HUES48 (cell line): Measurements from ENCODE around the gene NKAIN2.

Source experiments
- H3K27ac ChIP-seq: one replicate; pipeline ENCODE4 v1.7.0; 2013; ENCODE audit warnings: low read depth, low read length, inconsistent platforms
- H3K27me3 ChIP-seq: 2 replicates; pipeline ENCODE4 v1.6.1; 2013; ENCODE audit warnings: mild to moderate bottlenecking, low read length; ENCODE audit not compliant: control insufficient read depth, insufficient read depth
- H3K36me3 ChIP-seq: 2 replicates; pipeline ENCODE4 v1.6.1; 2013; ENCODE audit warnings: low read length; ENCODE audit not compliant: control insufficient read depth, insufficient read depth
- H3K4me1 ChIP-seq: 2 replicates; pipeline ENCODE4 v1.6.1; 2013; ENCODE audit warnings: mild to moderate bottlenecking, low read length; ENCODE audit not compliant: control insufficient read depth, insufficient read depth
- H3K4me3 ChIP-seq: 2 replicates; pipeline ENCODE4 v1.5.1; 2013; ENCODE audit warnings: mild to moderate bottlenecking, low read depth, low read length
- H3K9ac ChIP-seq: 2 replicates; pipeline ENCODE4 v1.6.1; 2013; ENCODE audit warnings: mild to moderate bottlenecking, low read depth, low read length, moderate library complexity
- H3K9me3 ChIP-seq: 2 replicates; pipeline ENCODE4 v1.6.1; 2013; ENCODE audit warnings: low read length; ENCODE audit not compliant: control insufficient read depth, insufficient read depth

Gene NKAIN2

DNA sequence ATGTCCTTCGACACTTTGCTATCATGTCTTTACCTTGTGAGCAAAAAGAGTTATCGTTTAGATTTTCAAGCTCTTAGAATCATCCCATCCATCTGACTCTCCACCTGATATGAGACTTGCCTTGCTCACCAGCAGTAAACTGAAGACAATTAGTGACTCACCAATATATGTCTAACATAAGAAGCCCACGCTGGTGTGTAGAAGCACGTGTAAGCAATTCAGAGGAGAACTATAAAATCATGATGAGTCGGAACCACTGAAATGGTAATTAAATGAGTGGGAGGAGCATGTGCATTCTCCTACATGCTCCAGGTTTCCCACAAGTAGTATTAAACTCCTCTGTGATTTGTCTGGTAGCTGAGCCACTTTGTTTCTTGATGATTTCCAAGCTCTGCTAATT lies 977.0 kb downstream of the NKAIN2 start:
- Histone ChIP-seq H3K9ac (no peak overlapping the region), H3K27ac (no peak overlapping the region), H3K9me3 (no peaks in the 10 kb centered on the region), H3K36me3 (no peaks in the 10 kb centered on the region), H3K4me3 (no peak overlapping the region), H3K4me1 (no peaks in the 10 kb centered on the region), H3K27me3 (no peaks in the 10 kb centered on the region)

DNA sequence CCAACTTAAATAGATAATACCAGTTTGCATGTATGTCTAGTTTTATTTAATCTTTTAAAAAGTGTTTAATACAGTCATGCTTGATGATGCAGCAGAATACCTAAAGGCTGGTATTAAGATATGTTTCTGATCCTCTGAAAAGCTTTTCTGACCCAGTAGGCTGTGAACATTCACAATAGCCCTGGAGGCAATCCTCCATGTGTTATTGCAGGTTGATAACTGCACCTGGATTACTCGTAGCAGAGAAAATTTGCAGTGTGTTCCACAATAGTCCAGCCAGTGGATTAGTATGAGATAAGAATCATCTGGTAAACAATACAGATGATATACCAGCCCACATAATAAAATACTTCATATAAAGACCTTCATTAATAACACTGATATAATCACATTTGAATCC lies 979.7 kb downstream of the NKAIN2 start:
- Histone ChIP-seq H3K9ac (no peak overlapping the region), H3K9me3 (no peaks in the 10 kb centered on the region), H3K4me3 (no peak overlapping the region), H3K27ac (no peak overlapping the region), H3K4me1 (no peaks in the 10 kb centered on the region), H3K27me3 (no peaks in the 10 kb centered on the region), H3K36me3 (no peaks in the 10 kb centered on the region)

DNA sequence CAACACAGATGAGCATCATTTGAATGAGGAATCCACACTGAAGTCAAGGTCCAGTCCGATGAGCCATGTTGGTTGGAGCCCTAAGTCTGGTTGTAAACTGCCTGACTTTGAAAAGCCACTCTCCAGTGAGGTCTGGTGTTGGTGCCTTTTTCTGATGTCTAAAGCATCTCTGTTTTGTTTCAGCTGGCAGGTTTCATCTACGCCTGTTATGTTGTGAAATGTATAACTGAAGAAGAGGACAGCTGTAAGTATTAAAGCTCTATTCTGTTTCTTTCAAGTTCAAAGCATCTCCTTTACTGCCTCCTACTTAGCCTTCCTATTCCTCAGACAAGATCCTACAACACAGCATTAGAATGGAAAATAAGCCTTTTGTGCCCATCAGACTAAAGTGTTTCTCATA lies 987.5 kb downstream of the NKAIN2 start:
- no peak overlapping the region for H3K27ac ChIP-seq
- H3K9ac ChIP-seq: no peak overlapping the region
- no peaks in the 10 kb centered on the region for H3K27me3 ChIP-seq
- H3K36me3 ChIP-seq: no peaks in the 10 kb centered on the region
- H3K9me3 ChIP-seq: no peaks in the 10 kb centered on the region
- H3K4me3 ChIP-seq: no peak overlapping the region
- no peaks in the 10 kb centered on the region for H3K4me1 ChIP-seq

DNA sequence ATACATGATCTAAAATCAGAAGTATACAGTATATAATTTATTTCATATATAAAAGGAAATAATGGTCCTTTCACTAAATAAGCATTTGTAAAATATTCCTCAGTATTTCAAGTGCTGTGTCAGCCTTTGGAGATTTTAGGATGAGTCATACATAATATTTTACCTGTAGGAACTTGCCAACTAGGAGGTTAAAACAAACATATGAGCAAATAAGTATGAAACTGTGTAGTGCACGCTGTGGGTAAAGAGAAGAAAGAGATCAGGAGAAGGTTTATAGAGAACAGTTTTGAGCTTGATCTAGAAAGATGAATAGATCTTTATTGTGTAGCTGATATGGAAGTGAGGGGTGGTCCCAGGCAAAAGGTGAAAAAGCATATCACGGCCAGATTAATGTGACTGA lies 988.7 kb downstream of the NKAIN2 start:
- H3K9me3 ChIP-seq: no peaks in the 10 kb centered on the region
- no peaks in the 10 kb centered on the region for H3K4me1 ChIP-seq
- no peak overlapping the region for H3K9ac ChIP-seq
- no peaks in the 10 kb centered on the region for H3K27me3 ChIP-seq
- H3K36me3 ChIP-seq: no peaks in the 10 kb centered on the region
- H3K4me3 ChIP-seq: no peak overlapping the region
- no peak overlapping the region for H3K27ac ChIP-seq

DNA sequence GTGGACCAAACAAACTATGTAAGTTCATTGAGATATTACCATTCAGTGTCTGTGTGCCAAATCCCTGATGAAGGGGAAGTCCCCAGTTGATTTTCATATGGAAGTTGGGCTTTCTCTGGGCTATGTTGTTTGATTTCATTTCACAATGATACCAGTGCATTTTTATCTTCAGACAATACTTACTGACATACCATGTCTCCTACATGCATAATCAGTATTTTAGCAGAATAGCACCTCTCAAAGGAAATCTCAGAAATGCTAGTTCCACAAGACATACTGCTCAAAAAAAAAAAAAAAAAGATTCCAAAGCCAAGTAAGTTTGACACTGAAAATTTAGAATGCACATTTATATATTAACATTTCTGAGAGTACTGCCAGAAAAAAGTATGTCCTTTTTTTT lies 989.7 kb downstream of the NKAIN2 start:
- Histone ChIP-seq H3K36me3 (no peaks in the 10 kb centered on the region), H3K4me1 (no peaks in the 10 kb centered on the region), H3K27ac (no peak overlapping the region), H3K4me3 (no peak overlapping the region), H3K9ac (no peak overlapping the region), H3K27me3 (no peaks in the 10 kb centered on the region), H3K9me3 (no peaks in the 10 kb centered on the region)

DNA sequence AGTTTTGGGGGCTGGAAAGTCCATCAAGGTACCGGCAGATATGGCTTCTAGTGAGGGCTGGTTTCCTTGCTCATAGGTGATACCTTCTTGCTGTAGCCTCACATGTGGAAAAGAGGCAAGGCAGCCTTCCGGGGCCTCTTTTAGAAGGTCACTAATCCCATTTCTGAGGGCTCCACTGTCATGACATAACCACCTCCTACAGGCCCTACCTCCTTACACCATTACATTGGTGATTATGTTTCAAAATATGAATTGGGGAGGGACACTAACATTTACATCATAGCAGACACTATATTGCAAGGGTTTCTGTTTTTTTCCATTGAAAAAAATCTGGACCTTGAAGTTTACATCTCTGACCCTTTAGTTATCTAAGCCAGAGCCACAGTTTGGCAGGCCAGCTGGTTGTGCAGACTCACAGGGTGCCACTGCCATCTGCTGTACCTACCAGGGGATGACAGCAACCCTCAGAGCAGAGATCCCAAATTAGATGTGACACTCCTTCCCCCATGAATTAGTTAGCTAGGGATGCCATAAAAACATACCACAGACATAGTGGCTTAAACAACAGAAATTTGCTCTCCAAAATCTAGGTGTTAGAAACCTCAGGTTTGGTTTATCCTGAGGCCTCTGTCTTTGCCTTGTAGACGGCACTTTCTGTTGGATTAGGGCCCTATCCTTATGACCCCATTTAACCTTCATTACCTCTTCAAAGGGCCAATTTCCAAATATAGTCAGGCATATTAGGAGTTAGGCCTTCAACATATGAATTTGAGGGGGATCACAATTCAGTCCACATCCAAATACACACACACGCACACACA lies 992.2 kb downstream of the NKAIN2 start:
- no peak overlapping the region for H3K9ac ChIP-seq
- H3K9me3 ChIP-seq: no peaks in the 10 kb centered on the region
- no peak overlapping the region for H3K27ac ChIP-seq
- no peak overlapping the region for H3K4me3 ChIP-seq
- no peaks in the 10 kb centered on the region; the same call in 1 of the 2 replicates for H3K4me1 ChIP-seq
- H3K27me3 ChIP-seq: no peaks in the 10 kb centered on the region
- no peaks in the 10 kb centered on the region for H3K36me3 ChIP-seq

DNA sequence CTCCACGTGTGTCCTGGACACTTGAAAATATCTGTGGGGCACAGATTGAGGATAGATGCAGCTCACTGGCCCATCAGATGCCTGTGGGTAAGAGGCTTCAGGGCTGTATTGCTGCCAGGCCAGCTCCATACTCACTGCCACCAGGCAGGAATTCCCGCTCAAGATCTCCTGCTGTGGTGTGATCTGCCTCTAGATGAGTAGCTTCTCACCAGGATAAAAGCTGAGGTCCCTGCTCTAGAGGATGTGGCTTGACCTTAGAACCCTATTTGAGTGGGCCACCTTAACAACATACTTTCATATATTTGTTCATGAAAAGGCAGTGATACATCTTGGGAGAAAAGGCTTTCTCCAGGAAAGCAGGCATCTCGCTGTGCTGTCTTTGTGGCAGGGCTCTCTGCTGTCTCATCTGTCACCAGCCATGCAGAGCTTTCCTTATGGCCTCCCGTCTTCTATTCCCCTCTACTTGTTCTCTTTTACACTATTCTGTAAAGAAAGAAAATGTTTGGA lies 992.9 kb downstream of the NKAIN2 start:
- Histone ChIP-seq H3K27ac (no peak overlapping the region), H3K9me3 (no peaks in the 10 kb centered on the region), H3K27me3 (no peaks in the 10 kb centered on the region), H3K4me3 (no peak overlapping the region), H3K36me3 (no peaks in the 10 kb centered on the region), H3K4me1 (no peaks in the 10 kb centered on the region; the same call in 1 of the 2 replicates), H3K9ac (no peak overlapping the region)

DNA sequence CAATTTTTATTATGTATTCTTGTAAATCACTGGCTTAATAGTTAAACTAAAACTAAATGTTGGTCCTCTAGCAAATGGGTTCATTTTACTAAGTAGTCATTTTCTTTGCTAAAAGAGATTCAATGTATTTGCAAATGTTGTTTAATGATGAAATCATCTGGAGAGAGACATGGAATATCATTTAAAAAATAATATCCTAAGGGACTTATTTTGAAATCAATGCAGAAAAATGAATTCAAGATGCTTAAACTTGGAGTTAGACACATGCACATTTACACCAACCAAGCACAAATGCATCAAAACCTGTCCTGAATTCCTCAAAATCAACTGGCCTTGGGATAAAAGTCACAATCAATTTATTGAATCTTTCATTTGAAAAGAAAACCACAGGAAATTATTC lies 993.6 kb downstream of the NKAIN2 start:
- H3K27me3 ChIP-seq: no peaks in the 10 kb centered on the region
- no peaks in the 10 kb centered on the region for H3K36me3 ChIP-seq
- H3K9ac ChIP-seq: no peak overlapping the region
- no peaks in the 10 kb centered on the region; the same call in 1 of the 2 replicates for H3K4me1 ChIP-seq
- no peaks in the 10 kb centered on the region for H3K9me3 ChIP-seq
- H3K27ac ChIP-seq: no peak overlapping the region
- H3K4me3 ChIP-seq: no peak overlapping the region

DNA sequence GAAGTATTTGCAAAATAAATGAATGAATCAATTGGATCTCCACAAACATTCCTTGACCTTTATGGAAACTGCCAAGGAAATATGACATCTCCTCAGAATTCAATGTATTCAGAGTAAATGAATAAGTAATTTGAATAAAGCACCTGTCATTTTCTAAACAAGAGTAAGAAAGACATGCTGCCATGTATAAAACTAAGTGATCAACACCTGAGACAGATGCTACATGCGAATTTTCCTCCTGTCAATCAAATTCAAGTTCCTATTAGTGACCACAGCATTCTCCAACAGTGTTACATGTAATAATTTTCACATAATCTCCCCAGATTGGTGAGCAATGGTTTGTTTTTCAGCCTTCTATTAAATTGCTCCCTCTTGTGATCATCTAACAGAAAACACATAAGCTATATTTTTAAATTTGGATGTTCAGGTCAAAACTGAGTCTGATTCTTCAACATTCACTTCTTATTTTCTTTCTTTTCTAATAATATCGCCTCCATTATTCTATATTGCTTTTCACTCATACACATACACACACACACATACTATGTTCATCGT lies 995.4 kb downstream of the NKAIN2 start:
- H3K9ac ChIP-seq: no peak overlapping the region
- no peak overlapping the region for H3K27ac ChIP-seq
- H3K9me3 ChIP-seq: 0 out of 2 replicates have a peak, but pooled peaks cover 3% of the 10 kb centered on the region
- no peaks in the 10 kb centered on the region for H3K27me3 ChIP-seq
- H3K36me3 ChIP-seq: no peaks in the 10 kb centered on the region
- H3K4me1 ChIP-seq: no peaks in the 10 kb centered on the region; the same call in 1 of the 2 replicates
- no peak overlapping the region for H3K4me3 ChIP-seq

DNA sequence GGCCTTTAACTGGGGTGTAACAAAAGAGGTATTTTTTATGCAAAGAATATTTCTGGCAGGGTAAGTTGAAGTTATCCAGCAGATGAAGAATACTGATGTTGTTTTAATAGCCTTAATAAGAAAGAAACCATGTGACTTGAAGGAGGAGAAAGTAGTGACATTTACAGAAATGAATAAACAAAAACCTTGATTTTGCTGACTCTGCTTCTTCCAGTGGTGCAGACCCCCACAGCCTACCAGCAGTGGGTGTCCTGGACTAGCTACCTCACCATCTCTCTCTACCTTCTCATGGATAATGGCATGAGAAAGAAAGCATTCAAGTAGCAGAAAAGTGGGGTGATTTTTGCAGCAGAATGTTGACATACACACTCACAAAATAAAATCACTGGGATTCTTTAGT lies 996.0 kb downstream of the NKAIN2 start:
- no peak overlapping the region for H3K4me3 ChIP-seq
- H3K9ac ChIP-seq: no peak overlapping the region
- H3K36me3 ChIP-seq: no peaks in the 10 kb centered on the region
- no peaks in the 10 kb centered on the region; the same call in 1 of the 2 replicates for H3K4me1 ChIP-seq
- H3K9me3 ChIP-seq: 0 out of 2 replicates have a peak, but pooled peaks cover 6% of the 10 kb centered on the region
- no peak overlapping the region for H3K27ac ChIP-seq
- H3K27me3 ChIP-seq: no peaks in the 10 kb centered on the region

DNA sequence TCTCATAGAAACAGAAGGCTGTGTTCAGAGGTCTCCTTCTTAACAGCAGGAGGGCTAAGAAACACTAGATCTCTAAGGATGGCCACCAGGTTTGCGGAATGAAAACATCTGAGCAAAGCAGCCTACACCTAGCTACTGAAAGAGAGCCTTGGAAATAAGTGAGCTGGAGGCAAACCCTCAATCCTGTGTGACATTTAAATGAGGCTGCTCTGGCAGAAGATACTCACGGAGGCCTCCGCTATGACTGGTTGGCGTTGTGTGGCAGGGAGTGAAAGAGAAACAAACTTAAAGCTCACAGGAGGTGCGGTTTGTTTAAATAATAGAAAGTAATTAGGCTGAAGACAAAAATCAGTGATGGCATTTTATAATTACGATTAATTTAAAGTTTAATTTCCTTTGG lies 996.6 kb downstream of the NKAIN2 start:
- Histone ChIP-seq H3K27me3 (no peaks in the 10 kb centered on the region), H3K4me3 (no peak overlapping the region), H3K9ac (no peak overlapping the region), H3K4me1 (no peaks in the 10 kb centered on the region; the same call in 1 of the 2 replicates), H3K9me3 (0 out of 2 replicates have a peak, but pooled peaks cover 6% of the 10 kb centered on the region), H3K36me3 (no peaks in the 10 kb centered on the region), H3K27ac (no peak overlapping the region)
